Sigmoid colon (tissue), 4 donors: ENCODE data around the gene PIRT.

Experiments used
- POLR2AphosphoS5 ChIP-seq, 4 donors: sonication (generic); formaldehyde crosslinking; IDR thresholded peaks; one replicate each; pipeline ENCODE4 v1.6.1; 2017; ENCODE audit warnings: antibody characterized with exemption in 4 of 4
- TF ChIP-seq, protein P1 (sequence below), 4 experiments: fragments of 450-650 bp in 3 of 4; fragments of 200-600 bp in 1 of 4; IDR thresholded peaks; one replicate each; pipeline ENCODE4 v1.5.1; 2016 to 2019; ENCODE audit warnings: antibody characterized with exemption in 4 of 4, mild to moderate bottlenecking in 3 of 4, moderate library complexity in 2 of 4

DNA sequence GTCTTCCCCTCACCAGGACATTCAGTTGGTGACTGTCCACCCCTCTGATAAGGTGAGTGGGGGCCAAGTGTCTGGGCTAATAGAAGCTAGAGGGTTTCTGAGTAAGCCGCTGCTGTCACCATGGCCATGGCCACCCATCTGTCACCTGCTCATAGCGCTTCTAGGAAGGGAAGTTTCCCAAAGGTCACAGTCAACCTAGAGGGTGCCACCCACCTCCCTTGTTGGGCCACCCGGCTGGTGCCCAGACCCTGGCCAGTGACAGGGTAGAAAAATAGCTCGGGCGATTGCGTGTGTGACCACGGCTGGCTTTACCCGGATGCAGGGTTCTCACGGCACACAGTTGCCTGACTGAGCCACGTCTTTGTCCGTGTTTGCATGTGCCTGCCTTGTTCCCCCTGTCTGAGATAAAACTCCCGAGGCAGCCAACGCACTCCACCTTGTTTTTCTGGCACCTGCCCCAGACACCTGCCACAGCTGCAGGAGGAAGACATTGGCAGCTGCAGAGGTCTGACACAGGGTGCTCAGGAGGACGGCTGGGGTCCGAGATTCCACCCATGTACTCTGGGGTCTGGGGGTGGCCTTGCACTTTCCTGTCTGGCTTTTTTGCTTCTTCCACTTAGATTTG is 809 bp downstream of the PIRT start:
- TF ChIP-seq, protein P1, sequence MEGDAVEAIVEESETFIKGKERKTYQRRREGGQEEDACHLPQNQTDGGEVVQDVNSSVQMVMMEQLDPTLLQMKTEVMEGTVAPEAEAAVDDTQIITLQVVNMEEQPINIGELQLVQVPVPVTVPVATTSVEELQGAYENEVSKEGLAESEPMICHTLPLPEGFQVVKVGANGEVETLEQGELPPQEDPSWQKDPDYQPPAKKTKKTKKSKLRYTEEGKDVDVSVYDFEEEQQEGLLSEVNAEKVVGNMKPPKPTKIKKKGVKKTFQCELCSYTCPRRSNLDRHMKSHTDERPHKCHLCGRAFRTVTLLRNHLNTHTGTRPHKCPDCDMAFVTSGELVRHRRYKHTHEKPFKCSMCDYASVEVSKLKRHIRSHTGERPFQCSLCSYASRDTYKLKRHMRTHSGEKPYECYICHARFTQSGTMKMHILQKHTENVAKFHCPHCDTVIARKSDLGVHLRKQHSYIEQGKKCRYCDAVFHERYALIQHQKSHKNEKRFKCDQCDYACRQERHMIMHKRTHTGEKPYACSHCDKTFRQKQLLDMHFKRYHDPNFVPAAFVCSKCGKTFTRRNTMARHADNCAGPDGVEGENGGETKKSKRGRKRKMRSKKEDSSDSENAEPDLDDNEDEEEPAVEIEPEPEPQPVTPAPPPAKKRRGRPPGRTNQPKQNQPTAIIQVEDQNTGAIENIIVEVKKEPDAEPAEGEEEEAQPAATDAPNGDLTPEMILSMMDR (IDR thresholded peaks at IDR 0.05): no peak
- no peak for TF ChIP-seq POLR2AphosphoS5 (IDR thresholded peaks at IDR 0.05)
